Measurements from ENCODE around the gene SPOCK2. TPM values are rescaled to one million over a fixed set of nuclear protein-coding genes. Genes with fewer than 3 reads are reported as not detected.

SPOCK2 gene
- total and polyA plus RNA-seq, 2 of the 13 experiments (the other 11 are each of a cell fraction or from before 2014, with no cell fraction given) = 8.6 to 30.6 TPM

- TF ChIP-seq MTA1 (CRISPR knock-in tag; IDR thresholded peaks at IDR 0.05; ENCODE audit: borderline replicate concordance) (peak; percentile 84; the same call in 1 of the 2 replicates), TCF7L2 (IDR thresholded peaks at IDR 0.05; ENCODE audit: low read depth, low read length) (no peak), ZNF615 (CRISPR knock-in tag; IDR thresholded peaks at IDR 0.05; ENCODE audit: borderline replicate concordance) (no peak), ZNF160 (CRISPR knock-in tag; IDR thresholded peaks at IDR 0.05) (no peak), FOXO4 (CRISPR knock-in tag; conservative IDR thresholded peaks at IDR 0.05) (no peak), NFIC (IDR thresholded peaks at IDR 0.05; ENCODE audit: low read length) (no peak), HNRNPLL (IDR thresholded peaks at IDR 0.05; ENCODE audit: low read depth, low read length, poor library complexity, severe bottlenecking) (no peak), ZNF839 (CRISPR knock-in tag; IDR thresholded peaks at IDR 0.05; ENCODE audit: borderline replicate concordance) (no peak), HNF4G (IDR thresholded peaks at IDR 0.05; ENCODE audit: borderline replicate concordance, low read depth, low read length) (peak; percentile 54; the same call in 1 of the 2 replicates), HNF4G (CRISPR knock-in tag; IDR thresholded peaks at IDR 0.05; ENCODE audit: borderline replicate concordance, low read depth) (no peak), ZNF251 (CRISPR knock-in tag; IDR thresholded peaks at IDR 0.05) (no peak), RORA (CRISPR knock-in tag; IDR thresholded peaks at IDR 0.05) (no peak), ZBTB20 (CRISPR knock-in tag; IDR thresholded peaks at IDR 0.05; ENCODE audit: borderline replicate concordance, low read depth) (no peak), NFAT5 (CRISPR knock-in tag; IDR thresholded peaks at IDR 0.05) (0 out of 2 replicates have a peak, but pooled peaks have one; percentile 24), ZNF652 (CRISPR knock-in tag; IDR thresholded peaks at IDR 0.05; ENCODE audit: borderline replicate concordance, low read depth) (no peak)
- TF ChIP-seq, protein P1, sequence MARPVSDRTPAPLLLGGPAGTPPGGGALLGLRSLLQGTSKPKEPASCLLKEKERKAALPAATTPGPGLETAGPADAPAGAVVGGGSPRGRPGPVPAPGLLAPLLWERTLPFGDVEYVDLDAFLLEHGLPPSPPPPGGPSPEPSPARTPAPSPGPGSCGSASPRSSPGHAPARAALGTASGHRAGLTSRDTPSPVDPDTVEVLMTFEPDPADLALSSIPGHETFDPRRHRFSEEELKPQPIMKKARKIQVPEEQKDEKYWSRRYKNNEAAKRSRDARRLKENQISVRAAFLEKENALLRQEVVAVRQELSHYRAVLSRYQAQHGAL (CRISPR knock-in tag; IDR thresholded peaks at IDR 0.05; ENCODE audit: not compliant biosample characterization) = no peak
- TF ChIP-seq, protein P2, sequence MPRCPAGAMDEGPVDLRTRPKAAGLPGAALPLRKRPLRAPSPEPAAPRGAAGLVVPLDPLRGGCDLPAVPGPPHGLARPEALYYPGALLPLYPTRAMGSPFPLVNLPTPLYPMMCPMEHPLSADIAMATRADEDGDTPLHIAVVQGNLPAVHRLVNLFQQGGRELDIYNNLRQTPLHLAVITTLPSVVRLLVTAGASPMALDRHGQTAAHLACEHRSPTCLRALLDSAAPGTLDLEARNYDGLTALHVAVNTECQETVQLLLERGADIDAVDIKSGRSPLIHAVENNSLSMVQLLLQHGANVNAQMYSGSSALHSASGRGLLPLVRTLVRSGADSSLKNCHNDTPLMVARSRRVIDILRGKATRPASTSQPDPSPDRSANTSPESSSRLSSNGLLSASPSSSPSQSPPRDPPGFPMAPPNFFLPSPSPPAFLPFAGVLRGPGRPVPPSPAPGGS (CRISPR knock-in tag; IDR thresholded peaks at IDR 0.05) = no peak
These were observed 31.2 kb downstream of the SPOCK2 start (continued) for GRCh38 chr10:72056932-72057751.

All from HepG2 (cell line).